ENCODE measurements around the gene ZBTB12. TPM values are rescaled to one million over a fixed set of nuclear protein-coding genes. Genes with fewer than 3 reads are reported as not detected.

The ZBTB12 gene
- total and polyA plus RNA-seq, 9 of the 15 experiments (the other 6 are each of a cell fraction or from before 2014, with no cell fraction given) = 0.03 to 12.4 (median 5.8) TPM; not detected in 1

- TF ChIP-seq, protein P1, sequence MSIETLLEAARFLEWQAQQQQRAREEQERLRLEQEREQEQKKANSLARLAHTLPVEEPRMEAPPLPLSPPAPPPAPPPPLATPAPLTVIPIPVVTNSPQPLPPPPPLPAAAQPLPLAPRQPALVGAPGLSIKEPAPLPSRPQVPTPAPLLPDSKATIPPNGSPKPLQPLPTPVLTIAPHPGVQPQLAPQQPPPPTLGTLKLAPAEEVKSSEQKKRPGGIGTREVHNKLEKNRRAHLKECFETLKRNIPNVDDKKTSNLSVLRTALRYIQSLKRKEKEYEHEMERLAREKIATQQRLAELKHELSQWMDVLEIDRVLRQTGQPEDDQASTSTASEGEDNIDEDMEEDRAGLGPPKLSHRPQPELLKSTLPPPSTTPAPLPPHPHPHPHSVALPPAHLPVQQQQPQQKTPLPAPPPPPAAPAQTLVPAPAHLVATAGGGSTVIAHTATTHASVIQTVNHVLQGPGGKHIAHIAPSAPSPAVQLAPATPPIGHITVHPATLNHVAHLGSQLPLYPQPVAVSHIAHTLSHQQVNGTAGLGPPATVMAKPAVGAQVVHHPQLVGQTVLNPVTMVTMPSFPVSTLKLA (conservative IDR thresholded peaks at IDR 0.05) = no peak
- TF ChIP-seq ELK3 (CRISPR knock-in tag; IDR thresholded peaks at IDR 0.05) (no peak), RBM15 (IDR thresholded peaks at IDR 0.05; ENCODE audit: insufficient read depth, low read length) (no peak), CTBP1 (IDR thresholded peaks at IDR 0.05; ENCODE audit: borderline replicate concordance) (peak; percentile 27; the same call in 1 of the 2 replicates), SMC3 (conservative IDR thresholded peaks at IDR 0.05; ENCODE audit: insufficient read depth, low read depth, low read length) (peak; percentile 29; the same call in 1 of the 2 replicates), ZBTB17 (CRISPR knock-in tag; IDR thresholded peaks at IDR 0.05) (peak; percentile 78; the same call in 1 of the 2 replicates)
- TF ChIP-seq, protein P2, sequence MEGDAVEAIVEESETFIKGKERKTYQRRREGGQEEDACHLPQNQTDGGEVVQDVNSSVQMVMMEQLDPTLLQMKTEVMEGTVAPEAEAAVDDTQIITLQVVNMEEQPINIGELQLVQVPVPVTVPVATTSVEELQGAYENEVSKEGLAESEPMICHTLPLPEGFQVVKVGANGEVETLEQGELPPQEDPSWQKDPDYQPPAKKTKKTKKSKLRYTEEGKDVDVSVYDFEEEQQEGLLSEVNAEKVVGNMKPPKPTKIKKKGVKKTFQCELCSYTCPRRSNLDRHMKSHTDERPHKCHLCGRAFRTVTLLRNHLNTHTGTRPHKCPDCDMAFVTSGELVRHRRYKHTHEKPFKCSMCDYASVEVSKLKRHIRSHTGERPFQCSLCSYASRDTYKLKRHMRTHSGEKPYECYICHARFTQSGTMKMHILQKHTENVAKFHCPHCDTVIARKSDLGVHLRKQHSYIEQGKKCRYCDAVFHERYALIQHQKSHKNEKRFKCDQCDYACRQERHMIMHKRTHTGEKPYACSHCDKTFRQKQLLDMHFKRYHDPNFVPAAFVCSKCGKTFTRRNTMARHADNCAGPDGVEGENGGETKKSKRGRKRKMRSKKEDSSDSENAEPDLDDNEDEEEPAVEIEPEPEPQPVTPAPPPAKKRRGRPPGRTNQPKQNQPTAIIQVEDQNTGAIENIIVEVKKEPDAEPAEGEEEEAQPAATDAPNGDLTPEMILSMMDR (IDR thresholded peaks at IDR 0.05 in 2 of 3, conservative IDR thresholded peaks at IDR 0.05 in 1 of 3; ENCODE audit: insufficient read depth in 2 of 3, low read depth in 1 of 3, low read length in 3 of 3) = peak; percentile 50 to 61 (median 58)
- TF ChIP-seq, protein P3, sequence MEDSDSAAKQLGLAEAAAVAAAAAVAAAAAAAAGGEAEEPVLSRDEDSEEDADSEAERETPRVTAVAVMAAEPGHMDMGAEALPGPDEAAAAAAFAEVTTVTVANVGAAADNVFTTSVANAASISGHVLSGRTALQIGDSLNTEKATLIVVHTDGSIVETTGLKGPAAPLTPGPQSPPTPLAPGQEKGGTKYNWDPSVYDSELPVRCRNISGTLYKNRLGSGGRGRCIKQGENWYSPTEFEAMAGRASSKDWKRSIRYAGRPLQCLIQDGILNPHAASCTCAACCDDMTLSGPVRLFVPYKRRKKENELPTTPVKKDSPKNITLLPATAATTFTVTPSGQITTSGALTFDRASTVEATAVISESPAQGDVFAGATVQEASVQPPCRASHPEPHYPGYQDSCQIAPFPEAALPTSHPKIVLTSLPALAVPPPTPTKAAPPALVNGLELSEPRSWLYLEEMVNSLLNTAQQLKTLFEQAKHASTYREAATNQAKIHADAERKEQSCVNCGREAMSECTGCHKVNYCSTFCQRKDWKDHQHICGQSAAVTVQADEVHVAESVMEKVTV (CRISPR knock-in tag; IDR thresholded peaks at IDR 0.05) = peak; percentile 49
Observed at GRCh38 chr6:31922942-31923341, 21.1 kb upstream of the ZBTB12 start (continued).
